H1 (cell line): ENCODE results near the gene ANAPC13. TPM values are rescaled to one million over a fixed set of nuclear protein-coding genes. Genes with fewer than 3 reads are reported as not detected.

ENCODE experiments used
- BCL11A ChIP-seq, 2 experiments: IDR thresholded peaks; one replicate each; pipeline ENCODE4 v1.6.1; 2011; ENCODE audit warnings: low read depth in 2 of 2, low read length in 2 of 2, mild to moderate bottlenecking in 2 of 2
- GABPA ChIP-seq: IDR thresholded peaks from 2 replicates; pipeline ENCODE4 v1.6.1; 2011; ENCODE audit warnings: mild to moderate bottlenecking, low read length, moderate library complexity, borderline replicate concordance; ENCODE audit not compliant: insufficient read depth
- HDAC6 ChIP-seq: IDR thresholded peaks from one replicate; pipeline ENCODE4 v1.7.1; 2012; ENCODE audit warnings: low read depth, mild to moderate bottlenecking, inconsistent platforms, low read length, moderate library complexity
- POLR2A ChIP-seq, 2 experiments: IDR thresholded peaks; 1 replicate in 1 of 2; 2 replicates in 1 of 2; pipeline ENCODE4 v1.6.1; 2011; ENCODE audit warnings: low read depth in 2 of 2, low read length in 2 of 2, mild to moderate bottlenecking in 2 of 2; ENCODE audit errors: control extremely low read depth in 1 of 2
- POU5F1 ChIP-seq: IDR thresholded peaks from 2 replicates; pipeline ENCODE4 v1.6.1; 2011; ENCODE audit warnings: low read depth, mild to moderate bottlenecking, low read length, moderate library complexity
- SIRT6 ChIP-seq: IDR thresholded peaks from one replicate; pipeline ENCODE4 v1.7.1; 2012; ENCODE audit warnings: low read length, inconsistent platforms
- SP4 ChIP-seq: IDR thresholded peaks from 2 replicates; pipeline ENCODE4 v1.6.1; 2012; ENCODE audit warnings: low read length, inconsistent platforms
- polyA plus RNA-seq, 7 experiments: library from polyadenylated mRNA; depleted of rRNA in 3 of 7; stranded (reverse) in 5 of 7; unstranded in 2 of 7; fragments of >200 nt in 5 of 7; fragments of 200-250 nt in 2 of 7; gene quantifications; 1 replicate in 5 of 7; 2 replicates in 1 of 7; 4 replicates in 1 of 7; pipeline versions ENCODE4 v1.2.1 to v1.2.3, GENCODE V29; 2011 to 2013; ENCODE audit warnings: missing spikeins in 2 of 7, mixed read lengths in 2 of 7
- total RNA-seq: library from RNA; stranded (reverse); fragmentation: NEBNext Ultra II Directional; extraction: Animal tissue kit (Norgen Biotek cat#: 25700); gene quantifications from 2 replicates; pipeline ENCODE4 v1.2.1, GENCODE V29; 2021
- TF ChIP-seq, protein P1 (sequence below): fragments of 300-600 bp; sonication (generic); IDR thresholded peaks from 2 replicates; pipeline ENCODE4 v1.7.1; 2012; ENCODE audit warnings: low read length, moderate library complexity, mild to moderate bottlenecking, inconsistent platforms; ENCODE audit not compliant: insufficient replicate concordance
- TF ChIP-seq, protein P2 (sequence below): IDR thresholded peaks from 2 replicates; pipeline ENCODE4 v1.6.1; 2011; ENCODE audit warnings: low read length, improper control_type of control experiment

ANAPC13 gene
- total and polyA plus RNA-seq, 2 of the 8 experiments (the other 6 are each of a cell fraction or from before 2014, with no cell fraction given) = 33.3 to 34.0 TPM

DNA sequence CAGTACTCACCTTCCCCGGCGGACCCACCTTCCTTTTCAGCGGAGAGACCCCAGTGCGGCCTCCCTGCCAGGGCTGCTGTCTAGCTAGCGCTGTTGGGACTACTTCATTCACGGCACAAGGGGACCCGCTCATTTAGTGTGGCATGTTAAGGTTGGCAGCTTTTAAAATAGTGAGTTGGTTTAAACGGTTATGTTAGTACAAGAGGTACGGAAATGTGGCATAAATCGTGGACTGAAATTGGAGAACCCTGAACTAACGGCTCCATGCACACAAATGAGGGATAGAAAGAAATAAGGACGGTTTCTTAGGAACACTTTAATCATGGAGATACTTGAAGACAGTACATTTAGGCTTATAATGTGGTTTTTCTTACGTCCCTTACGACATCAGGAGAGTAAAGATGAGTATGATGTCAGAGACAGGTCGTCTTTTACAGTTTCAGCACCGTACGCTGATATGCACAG is 824 bp upstream of the ANAPC13 start (continued):
- TF ChIP-seq, protein P1, sequence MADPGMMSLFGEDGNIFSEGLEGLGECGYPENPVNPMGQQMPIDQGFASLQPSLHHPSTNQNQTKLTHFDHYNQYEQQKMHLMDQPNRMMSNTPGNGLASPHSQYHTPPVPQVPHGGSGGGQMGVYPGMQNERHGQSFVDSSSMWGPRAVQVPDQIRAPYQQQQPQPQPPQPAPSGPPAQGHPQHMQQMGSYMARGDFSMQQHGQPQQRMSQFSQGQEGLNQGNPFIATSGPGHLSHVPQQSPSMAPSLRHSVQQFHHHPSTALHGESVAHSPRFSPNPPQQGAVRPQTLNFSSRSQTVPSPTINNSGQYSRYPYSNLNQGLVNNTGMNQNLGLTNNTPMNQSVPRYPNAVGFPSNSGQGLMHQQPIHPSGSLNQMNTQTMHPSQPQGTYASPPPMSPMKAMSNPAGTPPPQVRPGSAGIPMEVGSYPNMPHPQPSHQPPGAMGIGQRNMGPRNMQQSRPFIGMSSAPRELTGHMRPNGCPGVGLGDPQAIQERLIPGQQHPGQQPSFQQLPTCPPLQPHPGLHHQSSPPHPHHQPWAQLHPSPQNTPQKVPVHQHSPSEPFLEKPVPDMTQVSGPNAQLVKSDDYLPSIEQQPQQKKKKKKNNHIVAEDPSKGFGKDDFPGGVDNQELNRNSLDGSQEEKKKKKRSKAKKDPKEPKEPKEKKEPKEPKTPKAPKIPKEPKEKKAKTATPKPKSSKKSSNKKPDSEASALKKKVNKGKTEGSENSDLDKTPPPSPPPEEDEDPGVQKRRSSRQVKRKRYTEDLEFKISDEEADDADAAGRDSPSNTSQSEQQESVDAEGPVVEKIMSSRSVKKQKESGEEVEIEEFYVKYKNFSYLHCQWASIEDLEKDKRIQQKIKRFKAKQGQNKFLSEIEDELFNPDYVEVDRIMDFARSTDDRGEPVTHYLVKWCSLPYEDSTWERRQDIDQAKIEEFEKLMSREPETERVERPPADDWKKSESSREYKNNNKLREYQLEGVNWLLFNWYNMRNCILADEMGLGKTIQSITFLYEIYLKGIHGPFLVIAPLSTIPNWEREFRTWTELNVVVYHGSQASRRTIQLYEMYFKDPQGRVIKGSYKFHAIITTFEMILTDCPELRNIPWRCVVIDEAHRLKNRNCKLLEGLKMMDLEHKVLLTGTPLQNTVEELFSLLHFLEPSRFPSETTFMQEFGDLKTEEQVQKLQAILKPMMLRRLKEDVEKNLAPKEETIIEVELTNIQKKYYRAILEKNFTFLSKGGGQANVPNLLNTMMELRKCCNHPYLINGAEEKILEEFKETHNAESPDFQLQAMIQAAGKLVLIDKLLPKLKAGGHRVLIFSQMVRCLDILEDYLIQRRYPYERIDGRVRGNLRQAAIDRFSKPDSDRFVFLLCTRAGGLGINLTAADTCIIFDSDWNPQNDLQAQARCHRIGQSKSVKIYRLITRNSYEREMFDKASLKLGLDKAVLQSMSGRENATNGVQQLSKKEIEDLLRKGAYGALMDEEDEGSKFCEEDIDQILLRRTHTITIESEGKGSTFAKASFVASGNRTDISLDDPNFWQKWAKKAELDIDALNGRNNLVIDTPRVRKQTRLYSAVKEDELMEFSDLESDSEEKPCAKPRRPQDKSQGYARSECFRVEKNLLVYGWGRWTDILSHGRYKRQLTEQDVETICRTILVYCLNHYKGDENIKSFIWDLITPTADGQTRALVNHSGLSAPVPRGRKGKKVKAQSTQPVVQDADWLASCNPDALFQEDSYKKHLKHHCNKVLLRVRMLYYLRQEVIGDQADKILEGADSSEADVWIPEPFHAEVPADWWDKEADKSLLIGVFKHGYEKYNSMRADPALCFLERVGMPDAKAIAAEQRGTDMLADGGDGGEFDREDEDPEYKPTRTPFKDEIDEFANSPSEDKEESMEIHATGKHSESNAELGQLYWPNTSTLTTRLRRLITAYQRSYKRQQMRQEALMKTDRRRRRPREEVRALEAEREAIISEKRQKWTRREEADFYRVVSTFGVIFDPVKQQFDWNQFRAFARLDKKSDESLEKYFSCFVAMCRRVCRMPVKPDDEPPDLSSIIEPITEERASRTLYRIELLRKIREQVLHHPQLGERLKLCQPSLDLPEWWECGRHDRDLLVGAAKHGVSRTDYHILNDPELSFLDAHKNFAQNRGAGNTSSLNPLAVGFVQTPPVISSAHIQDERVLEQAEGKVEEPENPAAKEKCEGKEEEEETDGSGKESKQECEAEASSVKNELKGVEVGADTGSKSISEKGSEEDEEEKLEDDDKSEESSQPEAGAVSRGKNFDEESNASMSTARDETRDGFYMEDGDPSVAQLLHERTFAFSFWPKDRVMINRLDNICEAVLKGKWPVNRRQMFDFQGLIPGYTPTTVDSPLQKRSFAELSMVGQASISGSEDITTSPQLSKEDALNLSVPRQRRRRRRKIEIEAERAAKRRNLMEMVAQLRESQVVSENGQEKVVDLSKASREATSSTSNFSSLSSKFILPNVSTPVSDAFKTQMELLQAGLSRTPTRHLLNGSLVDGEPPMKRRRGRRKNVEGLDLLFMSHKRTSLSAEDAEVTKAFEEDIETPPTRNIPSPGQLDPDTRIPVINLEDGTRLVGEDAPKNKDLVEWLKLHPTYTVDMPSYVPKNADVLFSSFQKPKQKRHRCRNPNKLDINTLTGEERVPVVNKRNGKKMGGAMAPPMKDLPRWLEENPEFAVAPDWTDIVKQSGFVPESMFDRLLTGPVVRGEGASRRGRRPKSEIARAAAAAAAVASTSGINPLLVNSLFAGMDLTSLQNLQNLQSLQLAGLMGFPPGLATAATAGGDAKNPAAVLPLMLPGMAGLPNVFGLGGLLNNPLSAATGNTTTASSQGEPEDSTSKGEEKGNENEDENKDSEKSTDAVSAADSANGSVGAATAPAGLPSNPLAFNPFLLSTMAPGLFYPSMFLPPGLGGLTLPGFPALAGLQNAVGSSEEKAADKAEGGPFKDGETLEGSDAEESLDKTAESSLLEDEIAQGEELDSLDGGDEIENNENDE = no peak
- TF ChIP-seq, protein P2, sequence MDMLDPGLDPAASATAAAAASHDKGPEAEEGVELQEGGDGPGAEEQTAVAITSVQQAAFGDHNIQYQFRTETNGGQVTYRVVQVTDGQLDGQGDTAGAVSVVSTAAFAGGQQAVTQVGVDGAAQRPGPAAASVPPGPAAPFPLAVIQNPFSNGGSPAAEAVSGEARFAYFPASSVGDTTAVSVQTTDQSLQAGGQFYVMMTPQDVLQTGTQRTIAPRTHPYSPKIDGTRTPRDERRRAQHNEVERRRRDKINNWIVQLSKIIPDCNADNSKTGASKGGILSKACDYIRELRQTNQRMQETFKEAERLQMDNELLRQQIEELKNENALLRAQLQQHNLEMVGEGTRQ = no peak
- TF ChIP-seq POU5F1 (no peak), GABPA (no peak), HDAC6 (no peak), SP4 (no peak), POLR2A (IDR thresholded peaks at IDR 0.05; ENCODE audit: control extremely low read depth in 1 of 2, low read depth in 2 of 2, low read length in 2 of 2) (no peak), SIRT6 (no peak), BCL11A (IDR thresholded peaks at IDR 0.05; ENCODE audit: low read depth in 2 of 2, low read length in 2 of 2) (no peak)
- TF ChIP-seq, all 59 proteins: peak for 0
